DLD1 (cell line): ENCODE measurements around the gene KCNA2.

Experiments
- in situ Hi-C: cut with HindIII; loops from 2 replicates; pipeline ENCODE4 v1.10.0; 2017; ENCODE audit warnings: low sequenced_read_pairs

Gene KCNA2

GRCh38 chr1:110604586-110605148 lies 1.5 kb downstream of the KCNA2 start:
- in situ Hi-C loops: no loop called here

DNA sequence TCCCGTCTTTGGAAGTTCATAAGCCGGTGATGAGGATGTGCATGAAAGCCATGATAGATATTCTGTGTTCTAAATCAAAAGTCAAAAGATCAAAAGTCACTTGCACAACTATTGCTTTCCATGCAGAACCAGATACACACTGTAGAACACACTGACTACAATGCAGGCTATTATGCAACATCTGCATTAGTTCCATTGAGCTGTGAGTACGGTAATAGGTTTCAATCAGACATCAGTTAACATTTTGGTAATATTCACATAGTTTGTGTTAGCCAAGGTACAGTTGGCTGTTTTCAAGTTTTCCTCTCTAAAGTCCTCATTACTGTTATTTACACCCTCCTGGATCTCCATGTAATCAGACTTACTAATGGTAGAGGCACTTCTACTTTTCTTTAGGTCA lies 3.1 kb downstream of the KCNA2 start:
- in situ Hi-C loops: no loop called here

GRCh38 chr1:110602466-110602865 lies 3.7 kb downstream of the KCNA2 start:
- in situ Hi-C loops: no loop called here

DNA sequence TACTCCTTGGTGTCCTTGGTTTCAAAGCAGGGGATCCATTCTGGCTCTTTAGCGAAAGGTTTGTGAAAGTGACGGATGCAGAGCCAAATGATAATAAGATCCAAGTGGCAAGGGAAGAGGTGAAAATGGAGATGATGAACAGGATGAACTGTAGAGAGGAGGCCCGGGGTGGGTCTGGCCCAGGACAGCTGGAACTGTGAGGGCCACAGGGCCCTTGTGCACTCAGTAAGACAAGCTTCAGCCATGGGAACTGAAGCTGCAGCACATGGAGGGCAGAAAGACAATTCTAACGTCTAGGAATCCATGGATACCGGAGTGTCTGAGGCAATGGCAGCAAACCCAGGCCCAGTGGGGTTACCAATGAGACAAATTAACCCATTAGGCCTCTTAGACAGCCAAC lies 4.8 kb downstream of the KCNA2 start:
- in situ Hi-C loops: no loop called here

- in situ Hi-C loops: no loop called here
Observed at GRCh38 chr1:110600716-110601115, 5.4 kb downstream of the KCNA2 start.

- in situ Hi-C loops: no loop called here
Observed at GRCh38 chr1:110597966-110598365, 8.2 kb downstream of the KCNA2 start.

DNA sequence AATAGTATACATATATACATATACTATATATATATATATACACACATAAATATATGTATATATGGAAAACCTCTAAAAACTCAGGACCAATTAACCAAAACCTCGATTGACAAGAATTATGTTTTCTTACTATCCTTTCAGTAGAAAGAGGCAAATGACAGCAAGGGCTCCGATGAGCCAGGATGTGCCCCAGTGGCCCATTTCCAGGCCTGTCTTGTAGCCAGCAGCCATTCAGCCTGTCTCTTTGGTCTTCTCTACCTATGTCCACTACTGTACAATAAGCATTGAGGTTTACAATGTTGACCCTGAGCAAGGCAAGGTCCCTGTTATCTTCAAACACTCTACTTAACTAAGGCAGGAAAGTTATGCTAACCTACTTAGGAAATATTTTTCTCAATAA lies 9.8 kb downstream of the KCNA2 start:
- in situ Hi-C loops: no loop called here

GRCh38 chr1:110595353-110595710 lies 10.8 kb downstream of the KCNA2 start:
- in situ Hi-C loops: no loop called here

DNA sequence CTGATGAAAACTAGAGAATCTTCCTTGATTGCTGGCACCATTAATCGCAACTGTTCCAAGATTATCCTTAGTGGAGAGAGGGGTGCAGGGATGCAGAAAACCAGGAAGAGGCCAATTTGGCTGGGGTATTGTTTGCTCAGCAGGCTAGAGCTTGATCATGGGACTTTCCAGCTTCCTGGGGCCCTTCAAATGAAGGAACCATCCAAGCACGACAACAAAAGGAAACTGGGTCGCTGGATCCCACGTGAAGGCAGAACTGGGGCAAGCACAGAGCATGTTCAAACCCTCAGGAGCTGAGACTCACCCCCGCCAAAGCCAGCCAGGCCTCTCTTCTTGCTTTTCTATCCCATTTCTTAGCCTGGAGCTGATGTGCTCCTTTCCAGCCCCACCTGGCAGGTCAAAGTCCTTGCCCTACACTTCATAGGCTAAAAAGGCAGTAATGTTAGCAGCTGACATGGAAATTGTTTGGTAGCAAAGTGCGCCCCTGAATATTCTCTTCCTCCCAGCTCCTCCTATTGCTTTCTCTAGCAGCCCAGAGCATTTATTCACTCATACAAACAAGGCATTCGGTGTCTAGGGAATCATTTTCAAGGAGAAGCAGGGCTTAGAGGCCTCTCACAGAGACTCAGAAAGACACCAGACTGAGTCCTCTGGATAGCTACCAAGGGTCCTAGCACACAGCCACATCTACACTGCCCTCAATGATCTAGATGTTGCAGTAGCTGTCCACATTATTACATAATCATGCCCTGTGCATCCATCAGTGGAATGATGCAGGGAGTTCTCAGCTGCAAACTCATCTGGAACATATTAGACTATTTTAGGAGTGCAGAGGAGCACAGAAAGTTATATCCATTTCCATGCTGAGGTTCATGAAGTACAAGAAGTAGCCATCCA lies 11.5 kb downstream of the KCNA2 start:
- in situ Hi-C loops: no loop called here

- in situ Hi-C loops: no loop called here
Observed at GRCh38 chr1:110593902-110594301, 12.3 kb downstream of the KCNA2 start.

- in situ Hi-C loops: no loop called here
Observed at GRCh38 chr1:110591956-110592355, 14.2 kb downstream of the KCNA2 start.

- in situ Hi-C loops: no loop called here
Observed at GRCh38 chr1:110588991-110589390, 17.2 kb downstream of the KCNA2 start.

- in situ Hi-C loops: no loop called here
Observed at GRCh38 chr1:110588486-110588885, 17.7 kb downstream of the KCNA2 start.

GRCh38 chr1:110587906-110588305 lies 18.3 kb downstream of the KCNA2 start:
- in situ Hi-C loops: no loop called here

GRCh38 chr1:110585481-110585880 lies 20.7 kb downstream of the KCNA2 start:
- in situ Hi-C loops: no loop called here

GRCh38 chr1:110584045-110584444 lies 22.1 kb downstream of the KCNA2 start:
- in situ Hi-C loops: no loop called here

DNA sequence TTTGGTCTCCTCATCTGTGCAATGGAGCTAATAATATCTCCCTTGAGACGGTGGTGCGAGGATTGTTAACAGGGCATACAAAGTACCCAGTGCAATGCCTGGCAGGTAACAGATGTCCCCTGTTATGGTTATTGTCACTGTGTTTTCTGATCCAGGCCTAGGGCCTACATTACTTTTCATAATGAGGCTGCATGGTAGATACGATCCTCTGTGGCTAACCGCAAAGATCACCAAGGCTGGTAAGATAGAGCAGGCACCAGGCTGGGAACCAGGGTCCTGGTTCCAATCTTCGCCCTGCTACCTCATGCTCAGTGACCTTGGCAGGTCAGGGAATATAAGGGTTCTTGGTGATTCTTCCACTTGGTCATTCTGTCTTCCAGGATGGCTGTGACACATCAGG lies 22.7 kb downstream of the KCNA2 start:
- in situ Hi-C loops: no loop called here

- in situ Hi-C loops: no loop called here
Observed at GRCh38 chr1:110582378-110582777, 23.8 kb downstream of the KCNA2 start.

- in situ Hi-C loops: no loop called here
Observed at GRCh38 chr1:110581682-110582145, 24.4 kb downstream of the KCNA2 start.

- in situ Hi-C loops: no loop called here
Observed at GRCh38 chr1:110580244-110580643, 25.9 kb downstream of the KCNA2 start.

DNA sequence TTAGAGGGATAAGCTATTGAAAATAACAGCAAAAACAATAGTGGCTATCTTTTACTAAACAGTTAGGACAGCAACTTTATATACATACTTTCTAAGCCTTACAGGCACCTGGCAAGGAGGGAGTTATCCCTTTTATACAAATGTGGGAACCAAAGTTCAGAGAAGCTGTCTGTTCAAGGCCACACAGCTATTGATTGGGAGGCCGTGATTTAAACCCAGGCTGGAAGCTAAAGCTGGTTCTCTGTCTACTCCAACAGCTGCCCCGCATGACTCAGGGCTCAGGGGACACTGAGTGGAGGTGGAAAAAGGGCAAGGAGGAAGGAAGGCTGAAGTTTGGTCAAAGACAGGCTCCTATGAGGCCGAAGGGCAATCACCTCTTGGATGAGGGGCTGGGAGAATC lies 26.7 kb downstream of the KCNA2 start:
- in situ Hi-C loops: no loop called here

DNA sequence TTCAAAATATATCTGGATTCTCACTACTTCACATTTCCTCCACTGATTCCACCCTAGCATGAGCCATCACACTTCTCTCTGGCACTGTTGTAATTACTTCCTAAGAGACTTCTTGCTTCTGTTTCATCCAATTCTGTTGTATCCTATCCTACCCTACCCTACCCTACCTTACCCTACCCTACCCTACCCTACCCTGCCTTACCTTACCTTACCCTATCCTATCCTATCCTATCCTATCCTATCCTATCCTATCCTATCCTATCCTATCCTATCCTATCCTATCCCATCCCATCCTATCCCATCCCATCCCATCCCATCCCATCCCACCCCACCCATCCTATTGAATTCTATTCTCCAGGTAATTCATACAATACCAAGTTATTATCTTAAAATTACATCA lies 29.7 kb downstream of the KCNA2 start:
- in situ Hi-C loops: no loop called here
